ENCODE measurements around the gene WDFY4.

DNA sequence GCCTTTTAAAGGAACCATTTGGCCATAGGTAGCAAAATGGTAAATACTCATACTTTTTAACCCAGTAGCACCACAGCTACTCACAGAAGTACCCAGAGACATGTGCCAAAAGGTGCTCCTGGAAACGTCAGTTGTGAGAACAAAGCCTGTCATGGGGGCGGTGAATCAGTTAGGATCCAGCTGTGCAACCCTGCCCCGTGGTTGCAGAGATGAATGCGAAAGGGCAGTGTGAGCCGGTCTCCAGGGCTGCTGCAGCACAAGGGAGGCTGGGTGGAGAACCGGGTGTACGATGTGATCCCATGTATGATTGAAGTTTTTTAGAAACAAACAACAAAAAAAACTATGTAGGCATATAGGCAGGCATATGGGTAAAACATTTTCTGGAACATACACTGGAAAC lies 256.3 kb downstream of the WDFY4 start:
- TF ChIP-seq EZH2phosphoT487 (IDR thresholded peaks at IDR 0.05; ENCODE audit: insufficient read depth, low read depth), result no peak
- no peak for TF ChIP-seq EZH2 (IDR thresholded peaks at IDR 0.05; ENCODE audit: insufficient read depth, poor library complexity, severe bottlenecking)
